HG03520 (cell line): Measurements from ENCODE around the gene HSPA8.

Source experiments
- ATAC-seq: cut with Tn5 transposase; IDR thresholded peaks from one replicate; pipeline ENCODE4 v1.9.1; 2021; ENCODE audit warnings: mild to moderate bottlenecking, moderate library complexity; ENCODE audit not compliant: unreplicated experiment

Gene HSPA8

GRCh38 chr11:123051146-123051545 is 10.8 kb downstream of the HSPA8 start:
- ATAC-seq, result no peak

GRCh38 chr11:123047947-123048293 is 14.0 kb downstream of the HSPA8 start:
- no peak for ATAC-seq

- ATAC-seq, result no peak
These were observed 14.5 kb downstream of the HSPA8 start for GRCh38 chr11:123047266-123047946.

DNA sequence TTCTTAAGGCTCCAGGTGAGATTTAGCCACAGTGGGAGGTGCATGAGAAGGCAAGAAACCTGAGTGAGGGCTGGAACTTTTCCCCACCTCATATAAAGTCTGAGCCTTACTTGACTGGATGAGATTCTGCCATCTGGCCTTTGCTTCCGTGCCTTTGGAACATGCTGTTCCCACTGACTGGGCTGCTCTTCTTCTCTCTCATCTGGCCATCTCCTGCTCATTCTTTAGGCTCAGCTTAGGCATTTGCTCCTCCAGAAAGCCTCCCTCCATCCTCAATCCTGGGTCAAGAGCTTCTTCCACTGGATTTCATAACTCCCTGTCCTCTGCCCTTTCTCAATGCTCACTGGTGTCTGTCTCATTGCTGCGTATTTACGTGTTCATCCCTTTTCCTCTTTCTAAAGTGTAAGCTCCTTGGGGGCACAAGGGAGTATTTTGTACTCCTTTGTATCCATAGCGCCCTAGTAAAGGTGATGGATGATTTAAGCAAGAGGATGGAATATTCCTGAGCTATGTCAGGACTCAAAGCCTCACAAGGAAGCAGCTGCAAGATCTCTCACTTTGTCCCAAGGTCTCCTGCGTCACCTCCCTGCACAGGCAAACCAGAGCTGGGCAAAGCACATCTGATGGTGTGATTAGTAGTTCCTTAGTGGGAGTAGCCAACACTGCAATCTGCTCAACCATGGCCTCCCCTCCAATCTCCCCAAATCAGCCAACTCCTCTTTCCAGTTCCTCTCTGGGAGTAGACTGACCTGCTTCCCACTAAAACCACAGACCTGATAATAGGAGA is 15.3 kb downstream of the HSPA8 start:
- no peak for ATAC-seq

DNA sequence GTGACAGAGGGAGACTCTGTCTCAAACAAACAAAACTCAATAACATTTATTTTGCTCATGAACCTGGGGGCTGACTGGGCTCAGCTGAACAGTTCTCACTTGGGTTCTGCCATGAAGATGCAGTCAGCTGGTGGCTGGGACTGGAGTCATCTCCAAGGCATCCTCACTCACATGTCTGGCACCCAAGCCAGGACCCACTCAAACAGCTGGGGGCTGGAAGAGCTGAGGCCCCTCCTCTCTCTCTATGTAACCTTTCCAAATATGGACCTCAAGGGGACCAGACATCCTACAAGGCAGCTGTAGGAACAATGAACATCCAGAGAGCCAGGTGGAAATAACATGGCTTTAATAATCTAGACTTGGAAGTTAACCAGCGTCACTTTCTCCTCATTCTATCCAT is 16.8 kb downstream of the HSPA8 start:
- no peak for ATAC-seq

DNA sequence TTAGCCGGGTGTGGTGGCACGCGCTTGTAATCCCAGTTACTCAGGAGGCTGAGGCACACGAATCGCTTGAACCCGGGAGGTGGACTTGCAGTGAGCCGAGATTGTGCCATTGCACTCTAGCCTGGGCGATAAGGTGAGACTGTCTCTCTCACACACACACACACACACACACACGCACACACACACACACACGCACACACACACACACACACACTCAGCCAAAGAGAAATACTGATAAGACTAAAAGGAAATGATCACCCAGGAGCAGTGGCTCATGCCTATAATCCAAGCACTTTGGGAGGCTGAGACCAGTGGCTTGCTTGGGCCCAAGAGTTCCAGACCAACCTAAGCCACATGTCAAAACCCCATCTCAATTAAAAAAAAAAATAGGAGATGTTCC is 20.8 kb downstream of the HSPA8 start:
- no peak for ATAC-seq

DNA sequence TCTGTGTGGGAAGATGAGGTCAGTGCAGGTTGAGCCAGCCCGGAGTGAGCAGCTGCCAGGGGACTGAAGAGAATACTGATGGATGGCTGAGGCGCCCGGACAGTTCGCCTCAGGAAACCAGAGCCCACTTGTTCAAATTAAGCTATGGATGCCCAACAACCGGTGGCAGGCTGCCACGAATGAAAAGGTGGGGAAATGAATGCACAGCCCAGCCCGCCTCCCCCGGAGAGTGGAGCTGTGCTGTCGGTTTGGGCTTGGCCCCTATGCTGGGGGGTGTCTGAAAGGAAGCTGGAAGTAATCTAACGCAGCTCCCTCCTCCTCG is 21.9 kb downstream of the HSPA8 start:
- ATAC-seq, result no peak

- ATAC-seq, result no peak
These were observed 26.1 kb downstream of the HSPA8 start for GRCh38 chr11:123035831-123036230.

GRCh38 chr11:123034597-123034996 is 27.3 kb downstream of the HSPA8 start:
- ATAC-seq, result no peak

- no peak for ATAC-seq
These were observed 28.0 kb downstream of the HSPA8 start for GRCh38 chr11:123033895-123034294.

GRCh38 chr11:123030517-123030916 is 31.4 kb downstream of the HSPA8 start:
- ATAC-seq, result no peak

GRCh38 chr11:123020968-123021367 is 41.0 kb downstream of the HSPA8 start:
- peak; percentile 51 for ATAC-seq

- no peak for ATAC-seq
These were observed 43.2 kb downstream of the HSPA8 start for GRCh38 chr11:123018702-123019101.

DNA sequence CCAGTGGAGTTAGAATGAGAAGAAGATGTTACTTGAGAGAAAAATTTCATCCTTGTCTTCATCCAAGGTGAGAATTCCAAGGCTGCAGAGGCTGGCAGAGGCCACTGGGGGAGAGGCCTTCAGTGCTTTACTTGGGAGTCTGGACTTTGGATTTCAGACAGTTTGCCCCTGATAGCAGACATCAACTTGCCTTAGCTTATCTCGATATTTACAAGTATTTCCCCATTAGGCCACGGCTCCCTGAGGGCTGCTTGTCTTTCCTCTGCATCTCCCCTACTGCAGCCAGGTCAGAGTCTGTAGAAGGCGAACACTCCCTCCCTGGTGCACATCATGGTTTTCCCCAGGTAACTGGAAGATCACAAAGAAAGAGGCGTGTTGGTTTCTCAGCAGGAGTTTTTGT is 50.4 kb downstream of the HSPA8 start:
- no peak for ATAC-seq
